DOHH2 (cell line): ENCODE results near the gene ODF2L.

ENCODE experiments used
- CTCF ChIP-seq: fragments of 200-600 bp; sonication (generic); IDR thresholded peaks from one replicate; pipeline ENCODE4 v1.5.1; 2014; ENCODE audit warnings: antibody characterized with exemption, mild to moderate bottlenecking, low read depth, low read length; ENCODE audit not compliant: poor library complexity, severe bottlenecking
- EZH2phosphoT487 ChIP-seq: fragments of 200-600 bp; sonication (generic); IDR thresholded peaks from 2 replicates; pipeline ENCODE4 v1.6.1; 2017; ENCODE audit warnings: borderline replicate concordance, mild to moderate bottlenecking, antibody characterized with exemption, low read length, moderate library complexity, mixed read lengths

DNA sequence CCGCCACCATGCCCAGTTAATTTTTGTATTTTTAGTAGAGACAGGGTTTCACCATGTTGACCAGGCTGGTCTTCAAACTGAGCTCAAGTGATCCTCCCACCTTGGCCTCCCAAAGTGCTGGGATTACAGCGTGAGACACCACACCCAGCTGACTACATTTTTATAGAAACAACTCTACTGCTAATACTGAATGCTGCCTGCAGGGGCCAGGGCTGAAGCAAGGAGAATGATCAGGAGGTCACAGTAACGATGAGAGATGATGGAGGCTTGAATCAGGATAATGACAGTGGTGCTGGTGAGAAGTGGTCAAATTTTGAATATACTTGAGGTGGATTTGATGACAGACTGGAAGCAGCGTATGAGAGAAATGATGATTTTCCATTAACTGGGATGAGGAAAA is 33.3 kb downstream of the ODF2L start:
- no peak for TF ChIP-seq EZH2phosphoT487
- no peak for TF ChIP-seq CTCF
